ENCODE results near the gene ARPC2.

- no peak for TF ChIP-seq POLR2A (IDR thresholded peaks at IDR 0.05)
- peak in 1 of 6 experiments; percentile 16 for TF ChIP-seq CTCF (IDR thresholded peaks at IDR 0.05)
These were observed 55.0 kb downstream of the ARPC2 start for GRCh38 chr2:218271865-218272530.
